HepG2 (cell line): ENCODE measurements around the gene CIROP. TPM values are rescaled to one million over a fixed set of nuclear protein-coding genes. Genes with fewer than 3 reads are reported as not detected.

ENCODE experiments used
- ASH2L ChIP-seq: fragments of 300-600, 200-600 bp; sonication (generic); IDR thresholded peaks from 2 replicates; pipeline ENCODE4 v1.7.0; 2017; ENCODE audit warnings: low read depth, mild to moderate bottlenecking, moderate library complexity, mixed read lengths, low read length; ENCODE audit not compliant: insufficient read length
- ATRX ChIP-seq: sonication (generic); formaldehyde crosslinking; IDR thresholded peaks from 2 replicates; pipeline ENCODE4 v1.4.0; 2020; ENCODE audit warnings: missing genetic modification reagents, borderline replicate concordance
- FOXK2 ChIP-seq: fragments of 450-650 bp; IDR thresholded peaks from 2 replicates; pipeline ENCODE4 v1.6.1; 2016
- IKZF4 ChIP-seq: sonication (generic); formaldehyde crosslinking; IDR thresholded peaks from 2 replicates; pipeline ENCODE4 v1.5.1; 2020; ENCODE audit warnings: borderline replicate concordance, mild to moderate bottlenecking, low read depth, missing genetic modification reagents; ENCODE audit errors: not compliant biosample characterization
- KDM1A ChIP-seq: IDR thresholded peaks from 2 replicates; pipeline ENCODE4 v1.6.1; 2016; ENCODE audit warnings: missing compliant biosample characterization
- MAFF ChIP-seq: IDR thresholded peaks from 2 replicates; pipeline ENCODE4 v1.6.1; 2011; ENCODE audit warnings: low read depth, low read length, improper control_type of control experiment
- MLXIP ChIP-seq: sonication (generic); formaldehyde crosslinking; IDR thresholded peaks from 2 replicates; pipeline ENCODE4 v1.9.0; 2021; ENCODE audit warnings: missing genetic modification reagents, borderline replicate concordance
- NPAS2 ChIP-seq: sonication (generic); formaldehyde crosslinking; IDR thresholded peaks from 2 replicates; pipeline ENCODE4 v1.8.0; 2022; ENCODE audit warnings: mild to moderate bottlenecking, missing genetic modification reagents, borderline replicate concordance
- SMAD3 ChIP-seq: sonication (generic); formaldehyde crosslinking; IDR thresholded peaks from 2 replicates; pipeline ENCODE4 v1.4.0; 2020; ENCODE audit warnings: missing genetic modification reagents
- SP1 ChIP-seq, 2 experiments: fragments of 450-650 bp in 1 of 2; sonication (generic) in 1 of 2; formaldehyde crosslinking in 1 of 2; IDR thresholded peaks; 2 replicates each; pipeline versions ENCODE4 v1.4.0 to v1.6.1; 2016 to 2020; ENCODE audit warnings: missing genetic modification reagents in 1 of 2
- SRSF1 ChIP-seq: fragments of 200-400 bp; formaldehyde crosslinking; optimal IDR thresholded peaks from 2 replicates; pipeline ENCODE3; 2017; ENCODE audit warnings: mild to moderate bottlenecking, low read depth, low read length, moderate library complexity
- TRAFD1 ChIP-seq: sonication (generic); formaldehyde crosslinking; IDR thresholded peaks from 2 replicates; pipeline ENCODE4 v1.5.1; 2020; ENCODE audit warnings: missing genetic modification reagents, mild to moderate bottlenecking, borderline replicate concordance
- ZBTB46 ChIP-seq: sonication (generic); formaldehyde crosslinking; IDR thresholded peaks from 2 replicates; pipeline ENCODE4 v1.4.0; 2020; ENCODE audit warnings: mild to moderate bottlenecking, missing genetic modification reagents, borderline replicate concordance
- ZNF724P ChIP-seq: sonication (generic); formaldehyde crosslinking; IDR thresholded peaks from 2 replicates; pipeline ENCODE4 v1.8.0; 2022; ENCODE audit warnings: missing genetic modification reagents, borderline replicate concordance
- ZNF737 ChIP-seq: sonication (generic); formaldehyde crosslinking; IDR thresholded peaks from 2 replicates; pipeline ENCODE4 v1.5.0; 2020; ENCODE audit warnings: missing genetic modification reagents, mild to moderate bottlenecking, borderline replicate concordance
- ZUFSP ChIP-seq: sonication (generic); formaldehyde crosslinking; IDR thresholded peaks from 2 replicates; pipeline ENCODE4 v1.9.0; 2021; ENCODE audit warnings: missing genetic modification reagents, mild to moderate bottlenecking, borderline replicate concordance
- polyA plus RNA-seq, 8 experiments: library from polyadenylated mRNA; depleted of rRNA in 3 of 8; stranded (reverse) in 7 of 8; unstranded in 1 of 8; fragments of >200 nt; fragmentation: Illumina TruSeq in 4 of 8; extraction: Trizol in 4 of 8; gene quantifications; 2 replicates each; pipeline versions ENCODE4 v1.2.1 to v1.2.3, GENCODE V29; 2011 to 2016; ENCODE audit warnings: low read depth in 4 of 8, missing spikeins in 1 of 8, mixed read lengths in 1 of 8; ENCODE audit not compliant: insufficient read depth in 1 of 8
- total RNA-seq, 5 experiments: library from RNA; depleted of rRNA; stranded (reverse); fragments of >200 nt; fragmentation: Illumina TruSeq; extraction: Trizol; gene quantifications; 2 replicates each; pipeline ENCODE4 v1.2.3, GENCODE V29; 2016; ENCODE audit warnings: low read depth in 1 of 5
- TF ChIP-seq, protein P1 (sequence below): sonication (generic); formaldehyde crosslinking; IDR thresholded peaks from 2 replicates; pipeline ENCODE4 v1.8.0; 2022; ENCODE audit warnings: mild to moderate bottlenecking, missing genetic modification reagents; ENCODE audit not compliant: insufficient replicate concordance

Gene CIROP
- total and polyA plus RNA-seq, 2 of the 13 experiments (the other 11 are each of a cell fraction or from before 2014, with no cell fraction given): 0.07 TPM; not detected in 1

- TF ChIP-seq KDM1A (CRISPR knock-in tag) (no peak), ZBTB46 (CRISPR knock-in tag) (0 out of 2 replicates have a peak, but pooled peaks have one; percentile 10), TRAFD1 (CRISPR knock-in tag) (peak; percentile 97), ZNF724P (peak; percentile 83; the same call in 1 of the 2 replicates), ATRX (no peak; the same call in 1 of the 2 replicates), SP1 (IDR thresholded peaks at IDR 0.05) (no peak), SP1 (CRISPR knock-in tag; IDR thresholded peaks at IDR 0.05) (peak; percentile 80), SRSF1 (peak; percentile 65), ZNF737 (CRISPR knock-in tag) (no peak), ASH2L (peak; percentile 84), IKZF4 (CRISPR knock-in tag) (peak; percentile 42), SMAD3 (CRISPR knock-in tag) (peak; percentile 39; the same call in 1 of the 2 replicates), ZUFSP (CRISPR knock-in tag) (no peak), NPAS2 (CRISPR knock-in tag) (no peak), MAFF (peak; percentile 5; the same call in 1 of the 2 replicates), MLXIP (CRISPR knock-in tag) (no peak), FOXK2 (no peak)
- TF ChIP-seq, protein P1, sequence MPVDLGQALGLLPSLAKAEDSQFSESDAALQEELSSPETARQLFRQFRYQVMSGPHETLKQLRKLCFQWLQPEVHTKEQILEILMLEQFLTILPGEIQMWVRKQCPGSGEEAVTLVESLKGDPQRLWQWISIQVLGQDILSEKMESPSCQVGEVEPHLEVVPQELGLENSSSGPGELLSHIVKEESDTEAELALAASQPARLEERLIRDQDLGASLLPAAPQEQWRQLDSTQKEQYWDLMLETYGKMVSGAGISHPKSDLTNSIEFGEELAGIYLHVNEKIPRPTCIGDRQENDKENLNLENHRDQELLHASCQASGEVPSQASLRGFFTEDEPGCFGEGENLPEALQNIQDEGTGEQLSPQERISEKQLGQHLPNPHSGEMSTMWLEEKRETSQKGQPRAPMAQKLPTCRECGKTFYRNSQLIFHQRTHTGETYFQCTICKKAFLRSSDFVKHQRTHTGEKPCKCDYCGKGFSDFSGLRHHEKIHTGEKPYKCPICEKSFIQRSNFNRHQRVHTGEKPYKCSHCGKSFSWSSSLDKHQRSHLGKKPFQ (CRISPR knock-in tag): no peak
Measured at GRCh38 chr14:23095196-23096108, 9.3 kb downstream of the CIROP start, which contains the start of gene C14orf119 (continued).
